A549 (cell line): ENCODE results near the gene CA10.

Source experiments
- FOSB ChIP-seq: fragments of 250-450 bp; sonication (Bioruptor Pico); IDR thresholded peaks from 2 replicates; pipeline ENCODE4 v1.5.0; 2020; ENCODE audit warnings: mild to moderate bottlenecking, moderate library complexity
- MAZ ChIP-seq: fragments of 150-350 bp; IDR thresholded peaks from 2 replicates; pipeline ENCODE4 v1.6.1; 2014; ENCODE audit warnings: antibody characterized with exemption, low read depth, low read length, borderline replicate concordance
- POLR2A ChIP-seq: IDR thresholded peaks from 2 replicates; pipeline ENCODE4 v1.6.1; 2012; ENCODE audit warnings: mild to moderate bottlenecking, low read length
- POLR2AphosphoS2 ChIP-seq: conservative IDR thresholded peaks from 2 replicates; pipeline ENCODE4 v1.6.1; 2012; ENCODE audit warnings: low read length, improper control_type of control experiment, inconsistent platforms
- SMC3 ChIP-seq: fragments of >200 bp; sonication (Bioruptor Twin); formaldehyde crosslinking; IDR thresholded peaks from 3 replicates; pipeline ENCODE4 v1.6.1; 2018; ENCODE audit warnings: inconsistent platforms
- TF ChIP-seq, protein P1 (sequence below): fragments of >200 bp; sonication (Bioruptor Twin); formaldehyde crosslinking; IDR thresholded peaks from 3 replicates; pipeline ENCODE4 v1.5.1; 2016
- TF ChIP-seq, protein P2 (sequence below): IDR thresholded peaks from 2 replicates; pipeline ENCODE4 v1.6.1; 2012

DNA sequence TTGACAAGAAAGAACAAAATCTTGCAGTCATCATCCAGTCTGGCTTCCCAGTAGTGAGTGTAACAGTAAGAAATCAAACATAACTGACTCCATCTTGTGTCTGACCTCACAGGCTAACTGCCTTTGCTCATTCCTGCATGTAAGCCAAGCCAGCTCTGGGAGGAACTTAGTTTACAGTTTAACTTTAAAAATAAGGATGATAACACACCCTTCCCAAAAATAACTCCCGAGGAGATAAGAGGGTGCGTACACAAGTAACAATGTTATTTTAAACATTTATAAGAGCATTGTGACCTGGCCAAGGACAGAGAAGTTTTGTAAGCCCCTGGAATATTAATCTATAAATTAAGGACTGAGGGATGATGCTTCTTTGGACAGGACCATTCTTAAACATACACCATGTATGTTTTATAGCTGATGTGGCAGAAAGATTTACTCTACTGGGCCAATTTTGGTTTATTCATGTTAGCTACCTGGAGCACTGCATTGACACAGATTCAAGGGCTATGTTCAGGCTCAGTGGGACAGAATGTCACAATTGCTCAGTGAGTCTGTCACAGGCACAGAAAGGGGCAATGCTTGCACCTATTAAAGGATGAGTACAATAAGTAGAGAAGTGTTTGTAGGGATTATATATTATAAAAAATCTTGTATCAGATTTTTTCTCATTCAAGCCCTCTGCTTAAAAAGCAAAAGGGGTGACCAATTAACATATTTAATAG is 554.1 kb downstream of the CA10 start:
- TF ChIP-seq, protein P1, sequence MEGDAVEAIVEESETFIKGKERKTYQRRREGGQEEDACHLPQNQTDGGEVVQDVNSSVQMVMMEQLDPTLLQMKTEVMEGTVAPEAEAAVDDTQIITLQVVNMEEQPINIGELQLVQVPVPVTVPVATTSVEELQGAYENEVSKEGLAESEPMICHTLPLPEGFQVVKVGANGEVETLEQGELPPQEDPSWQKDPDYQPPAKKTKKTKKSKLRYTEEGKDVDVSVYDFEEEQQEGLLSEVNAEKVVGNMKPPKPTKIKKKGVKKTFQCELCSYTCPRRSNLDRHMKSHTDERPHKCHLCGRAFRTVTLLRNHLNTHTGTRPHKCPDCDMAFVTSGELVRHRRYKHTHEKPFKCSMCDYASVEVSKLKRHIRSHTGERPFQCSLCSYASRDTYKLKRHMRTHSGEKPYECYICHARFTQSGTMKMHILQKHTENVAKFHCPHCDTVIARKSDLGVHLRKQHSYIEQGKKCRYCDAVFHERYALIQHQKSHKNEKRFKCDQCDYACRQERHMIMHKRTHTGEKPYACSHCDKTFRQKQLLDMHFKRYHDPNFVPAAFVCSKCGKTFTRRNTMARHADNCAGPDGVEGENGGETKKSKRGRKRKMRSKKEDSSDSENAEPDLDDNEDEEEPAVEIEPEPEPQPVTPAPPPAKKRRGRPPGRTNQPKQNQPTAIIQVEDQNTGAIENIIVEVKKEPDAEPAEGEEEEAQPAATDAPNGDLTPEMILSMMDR, result no peak
- no peak for TF ChIP-seq FOSB (CRISPR knock-in tag)
- TF ChIP-seq POLR2A, result no peak
- TF ChIP-seq, protein P2, sequence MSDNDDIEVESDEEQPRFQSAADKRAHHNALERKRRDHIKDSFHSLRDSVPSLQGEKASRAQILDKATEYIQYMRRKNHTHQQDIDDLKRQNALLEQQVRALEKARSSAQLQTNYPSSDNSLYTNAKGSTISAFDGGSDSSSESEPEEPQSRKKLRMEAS, result no peak
- TF ChIP-seq POLR2AphosphoS2, result no peak
- TF ChIP-seq MAZ, result no peak
- TF ChIP-seq SMC3, result no peak
